Fibroblast of villous mesenchyme (primary cell): ENCODE measurements around the gene LRRC17. TPM values are rescaled to one million over a fixed set of nuclear protein-coding genes. Genes with fewer than 3 reads are reported as not detected.

ENCODE experiments used
- DNase-seq: peaks from one replicate; pipeline ENCODE4 v3.0.0-alpha.2; 2010; ENCODE audit warnings: low read depth
- H3K4me3 ChIP-seq: 2 replicates; pipeline ENCODE4 v1.5.1; 2011; ENCODE audit warnings: low read depth, mild to moderate bottlenecking, low read length
- total RNA-seq: library from RNA; depleted of rRNA; stranded (reverse); fragments of >200 nt; gene quantifications from 2 replicates; pipeline ENCODE4 v1.2.3, GENCODE V29; 2012
- TF ChIP-seq, protein P1 (sequence below): IDR thresholded peaks from 2 replicates; pipeline ENCODE4 v1.5.1; 2012; ENCODE audit warnings: low read depth, mild to moderate bottlenecking, low read length; ENCODE audit not compliant: insufficient read depth

LRRC17 gene
- total RNA-seq, 1 donor, result 70.0 TPM

DNA sequence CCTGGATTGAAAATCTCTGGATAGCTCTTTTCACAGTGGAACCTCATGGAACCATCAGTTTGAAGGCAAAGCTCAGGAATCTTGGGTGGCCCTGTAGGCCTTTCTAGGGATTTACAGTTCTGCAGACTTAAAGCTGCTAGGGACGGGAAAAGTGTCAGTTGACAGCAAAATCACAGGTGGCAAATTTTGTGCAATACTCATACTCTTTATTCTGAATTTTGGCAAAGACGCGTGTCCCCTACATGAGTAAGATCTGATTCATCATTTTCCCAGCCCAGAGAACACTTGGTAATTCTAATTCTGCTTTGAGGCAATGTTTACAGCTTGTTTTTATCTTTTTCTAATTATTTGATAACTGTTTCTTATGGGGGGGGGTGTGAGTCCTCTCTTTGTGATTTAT is 3.6 kb downstream of the LRRC17 start:
- DNase-seq, result peak; percentile 55
- TF ChIP-seq, protein P1, sequence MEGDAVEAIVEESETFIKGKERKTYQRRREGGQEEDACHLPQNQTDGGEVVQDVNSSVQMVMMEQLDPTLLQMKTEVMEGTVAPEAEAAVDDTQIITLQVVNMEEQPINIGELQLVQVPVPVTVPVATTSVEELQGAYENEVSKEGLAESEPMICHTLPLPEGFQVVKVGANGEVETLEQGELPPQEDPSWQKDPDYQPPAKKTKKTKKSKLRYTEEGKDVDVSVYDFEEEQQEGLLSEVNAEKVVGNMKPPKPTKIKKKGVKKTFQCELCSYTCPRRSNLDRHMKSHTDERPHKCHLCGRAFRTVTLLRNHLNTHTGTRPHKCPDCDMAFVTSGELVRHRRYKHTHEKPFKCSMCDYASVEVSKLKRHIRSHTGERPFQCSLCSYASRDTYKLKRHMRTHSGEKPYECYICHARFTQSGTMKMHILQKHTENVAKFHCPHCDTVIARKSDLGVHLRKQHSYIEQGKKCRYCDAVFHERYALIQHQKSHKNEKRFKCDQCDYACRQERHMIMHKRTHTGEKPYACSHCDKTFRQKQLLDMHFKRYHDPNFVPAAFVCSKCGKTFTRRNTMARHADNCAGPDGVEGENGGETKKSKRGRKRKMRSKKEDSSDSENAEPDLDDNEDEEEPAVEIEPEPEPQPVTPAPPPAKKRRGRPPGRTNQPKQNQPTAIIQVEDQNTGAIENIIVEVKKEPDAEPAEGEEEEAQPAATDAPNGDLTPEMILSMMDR, result peak; percentile 4
- no peak overlapping the region for H3K4me3 ChIP-seq

DNA sequence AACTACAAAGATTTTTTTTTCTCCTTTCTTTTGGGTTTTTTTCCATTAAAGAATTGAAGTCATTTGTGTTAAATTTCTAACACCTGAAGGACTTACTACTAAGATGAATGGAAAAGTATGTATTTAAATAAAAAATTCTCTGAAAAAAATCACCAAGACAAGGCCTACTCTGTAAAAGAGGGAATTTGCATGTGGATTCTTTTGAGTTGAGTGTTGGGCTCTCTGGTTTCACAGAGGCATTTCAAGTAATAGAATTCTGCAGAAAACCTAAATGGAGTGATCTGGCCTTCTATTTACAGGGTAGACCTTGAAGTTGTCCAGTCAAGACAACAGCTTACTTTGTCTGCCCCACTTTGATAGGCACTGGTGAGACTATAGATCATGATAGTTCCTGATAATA is 4.1 kb downstream of the LRRC17 start:
- H3K4me3 ChIP-seq, result no peak overlapping the region
- TF ChIP-seq, protein P1, result no peak
- DNase-seq, result no peak

DNA sequence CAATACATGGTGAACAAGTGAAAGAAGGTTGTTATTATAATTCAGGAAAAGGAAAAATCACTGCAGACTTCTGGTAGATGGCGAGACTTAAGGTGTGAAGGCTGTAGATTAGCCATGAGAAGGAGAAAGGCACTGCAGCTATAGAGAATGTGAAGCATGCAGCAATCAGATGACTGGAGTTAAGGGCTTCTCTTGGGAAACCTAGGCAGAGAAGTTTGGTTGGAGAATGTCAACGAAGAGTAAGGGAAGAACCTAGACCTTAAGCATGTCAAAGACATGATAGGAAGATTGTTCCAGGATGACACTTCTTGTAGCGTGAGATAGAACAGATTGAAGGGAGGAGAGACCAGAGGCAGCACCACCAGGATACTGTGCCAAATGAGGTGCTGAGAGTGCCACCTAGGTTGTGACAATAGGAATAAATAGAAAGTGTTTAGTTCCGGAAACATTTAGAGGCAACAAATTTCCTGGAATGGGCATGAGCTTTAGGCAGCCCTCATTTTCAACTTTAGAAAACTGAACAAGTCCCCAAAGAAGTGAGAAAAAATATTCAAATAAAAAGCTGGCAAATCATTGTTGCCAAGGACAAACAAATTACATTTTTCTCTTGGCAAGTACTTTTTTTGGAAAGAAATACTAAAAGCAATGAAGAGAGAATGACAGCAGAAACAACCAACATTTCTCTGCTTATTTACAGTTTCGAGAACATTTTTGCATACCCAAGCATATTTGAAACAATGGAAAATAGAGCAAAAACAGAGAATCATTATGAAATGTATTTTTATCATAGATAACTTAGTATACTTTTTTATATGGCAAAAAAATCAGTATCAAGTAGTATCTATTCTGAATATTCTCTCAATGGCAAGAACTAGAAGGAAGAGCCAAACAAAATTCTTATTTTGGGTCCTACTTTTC is 4.9 kb downstream of the LRRC17 start:
- TF ChIP-seq, protein P1, result no peak
- no peak for DNase-seq
- H3K4me3 ChIP-seq, result no peak overlapping the region

DNA sequence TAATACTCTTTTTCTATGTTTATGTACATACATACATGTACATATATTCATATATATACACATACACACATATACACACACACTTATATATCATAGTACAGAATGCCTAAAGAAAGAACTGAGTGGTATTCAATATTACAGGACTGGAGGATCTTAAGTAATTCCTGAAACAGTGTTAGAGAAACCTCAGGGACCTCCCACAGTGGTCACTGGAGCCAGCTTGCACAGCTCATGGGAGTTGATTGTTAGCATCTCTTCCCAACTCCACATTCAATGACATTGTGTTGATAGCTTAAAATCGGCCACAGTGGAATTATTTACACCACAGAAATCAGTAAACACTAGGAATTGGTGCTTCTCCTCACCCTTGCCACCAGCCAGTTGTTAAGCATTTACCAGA is 6.0 kb downstream of the LRRC17 start:
- DNase-seq, result no peak

DNA sequence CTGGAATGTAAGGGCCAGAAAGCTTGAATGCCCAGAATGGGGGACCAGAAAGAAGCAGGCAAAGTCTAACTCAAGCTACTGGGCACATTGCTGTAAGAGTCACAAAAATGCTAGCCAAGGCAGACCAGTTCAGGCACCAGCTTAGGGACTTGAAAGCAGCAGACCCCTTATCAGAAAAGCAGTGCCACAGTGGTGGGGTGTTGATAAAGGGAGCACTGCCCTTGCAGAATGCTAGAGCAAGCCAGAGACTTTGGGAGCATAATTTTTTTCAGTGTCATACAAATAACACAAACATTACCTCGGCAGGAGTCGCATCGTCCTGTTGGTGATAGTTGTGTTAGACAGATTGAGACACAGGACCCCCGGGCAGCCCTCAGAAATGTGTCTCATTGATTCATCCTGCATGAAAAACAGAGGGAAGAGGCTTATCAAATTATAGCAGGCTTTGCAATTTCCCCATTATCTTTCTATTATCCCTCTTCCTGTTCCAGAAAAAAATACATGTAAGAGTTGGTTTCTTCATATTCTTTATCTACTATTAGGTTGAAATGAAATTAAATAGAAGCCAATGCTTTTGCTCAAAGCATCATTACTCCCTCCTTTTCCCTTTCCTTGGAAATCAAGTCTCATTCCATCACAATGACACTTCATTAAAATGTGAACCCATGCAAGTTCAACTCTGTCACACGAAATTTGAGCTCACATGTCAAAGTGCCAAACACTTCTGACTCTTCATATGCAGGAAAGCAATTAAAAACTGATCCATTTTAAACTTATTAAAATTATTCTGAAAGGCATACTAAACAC is 13.4 kb downstream of the LRRC17 start:
- TF ChIP-seq, protein P1, result no peak
- no peak for DNase-seq

More for the DNA sequence above, 6.0 kb downstream of the LRRC17 start:
- TF ChIP-seq, protein P1, result no peak
- no peak overlapping the region for H3K4me3 ChIP-seq

DNA sequence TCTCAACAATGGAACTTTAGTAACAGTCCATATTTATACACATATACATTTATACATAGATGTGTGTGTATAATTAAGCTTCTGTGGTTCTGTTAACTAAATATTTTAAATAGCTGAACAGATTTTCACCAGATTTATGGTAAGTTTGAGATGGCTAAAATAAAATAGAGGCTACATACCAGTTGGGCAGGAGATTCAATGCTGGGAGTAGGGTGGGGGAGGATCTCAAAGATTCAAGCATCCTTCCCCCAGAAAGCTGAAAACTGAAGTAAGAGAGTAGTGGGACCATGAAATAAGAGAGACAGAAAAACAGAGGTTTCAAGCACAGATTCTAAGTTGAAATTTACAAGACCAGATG is 14.0 kb downstream of the LRRC17 start:
- no peak overlapping the region for H3K4me3 ChIP-seq
- no peak for DNase-seq
- TF ChIP-seq, protein P1, result no peak

More for the DNA sequence above, 13.4 kb downstream of the LRRC17 start:
- no peak overlapping the region for H3K4me3 ChIP-seq
